ENCODE data around the gene NLGN3. TPM values are rescaled to one million over a fixed set of nuclear protein-coding genes. Genes with fewer than 3 reads are reported as not detected.
A peak's percentile ranks its signal among the peaks of the same experiment; 100 is the strongest.

Gene NLGN3
- polyA plus RNA-seq, 1 experiment: 0.42 TPM

GRCh38 chrX:71181558-71181909, 36.9 kb downstream of the NLGN3 start:
- TF ChIP-seq CTCF (IDR thresholded peaks at IDR 0.05; ENCODE audit: low read depth, low read length): no peak
- Histone ChIP-seq H3K9me3 (ENCODE audit: control insufficient read depth, insufficient read depth, low read length) (no peaks in the 10 kb centered on the region), H3K27ac (ENCODE audit: low read depth, low read length) (peak overlapping the region; percentile 52), H3K4me3 (ENCODE audit: low read depth, low read length) (peak overlapping the region; percentile 55), H3K27me3 (ENCODE audit: control insufficient read depth, insufficient read depth, low read length) (no peaks in the 10 kb centered on the region)
- ChIA-PET POLR2A (interaction anchor here (1.3 to 1.6 kb wide), 2 partner anchors 73 to 102 kb away, joined by 4 to 7 read pairs; partner anchors contain the start of genes NONO and ZMYM3), CTCF (interaction anchor here (1.0 to 4.0 kb wide), 3 partner anchors 183 to 211 kb away, joined by 3 to 28 read pairs (median 8); no protein-coding TSS in a partner anchor)
- DNase-seq (ENCODE audit: low read depth, low spot score): no peak

- TF ChIP-seq CTCF (IDR thresholded peaks at IDR 0.05; ENCODE audit: low read depth, low read length): no peak
- POLR2A ChIA-PET: interaction anchor here (0.7 to 1.6 kb wide), 6 partner anchors 64 to 1087 kb away, joined by 3 to 7 read pairs (median 4); partner anchors contain the start of genes ITGB1BP2, MED12, NONO and ZMYM3
- no peaks in the 10 kb centered on the region for H3K27me3 ChIP-seq (ENCODE audit: control insufficient read depth, insufficient read depth, low read length)
Observed at GRCh38 chrX:71181910-71182799, 37.5 kb downstream of the NLGN3 start.

GRCh38 chrX:71182871-71183270, 38.2 kb downstream of the NLGN3 start:
- no peak for TF ChIP-seq CTCF (IDR thresholded peaks at IDR 0.05; ENCODE audit: low read depth, low read length)
- Histone ChIP-seq H3K27ac (ENCODE audit: low read depth, low read length) (no peak overlapping the region), H3K27me3 (ENCODE audit: control insufficient read depth, insufficient read depth, low read length) (no peaks in the 10 kb centered on the region), H3K9me3 (ENCODE audit: control insufficient read depth, insufficient read depth, low read length) (no peaks in the 10 kb centered on the region), H3K4me3 (ENCODE audit: low read depth, low read length) (no peak overlapping the region)
- no peak for DNase-seq (ENCODE audit: low read depth, low spot score)
- POLR2A ChIA-PET: interaction anchor here (0.7 to 1.6 kb wide), 5 partner anchors 65 to 1086 kb away, joined by 3 to 7 read pairs (median 4); partner anchors contain the start of genes MED12, NONO and ZMYM3
- CTCF ChIA-PET: interaction anchor here (1.0 to 1.5 kb wide), 3 partner anchors 166 to 414 kb away, joined by 3 to 8 read pairs (median 4); no protein-coding TSS in a partner anchor

More at GRCh38 chrX:71181910-71182799, 37.5 kb downstream of the NLGN3 start:
- peak; percentile 87 for DNase-seq (ENCODE audit: low read depth, low spot score)
- no peaks in the 10 kb centered on the region for H3K9me3 ChIP-seq (ENCODE audit: control insufficient read depth, insufficient read depth, low read length)
- peak overlapping the region; percentile 52 for H3K27ac ChIP-seq (ENCODE audit: low read depth, low read length)
- peak overlapping the region; percentile 55 for H3K4me3 ChIP-seq (ENCODE audit: low read depth, low read length)
- CTCF ChIA-PET: interaction anchor here (1.0 to 1.5 kb wide), 4 partner anchors 167 to 413 kb away, joined by 3 to 8 read pairs (median 4); no protein-coding TSS in a partner anchor

GRCh38 chrX:71183341-71183740, 38.7 kb downstream of the NLGN3 start:
- H3K27ac ChIP-seq (ENCODE audit: low read depth, low read length): no peak overlapping the region
- H3K4me3 ChIP-seq (ENCODE audit: low read depth, low read length): no peak overlapping the region
- no peak for DNase-seq (ENCODE audit: low read depth, low spot score)
- no peaks in the 10 kb centered on the region for H3K27me3 ChIP-seq (ENCODE audit: control insufficient read depth, insufficient read depth, low read length)
- H3K9me3 ChIP-seq (ENCODE audit: control insufficient read depth, insufficient read depth, low read length): no peaks in the 10 kb centered on the region
- TF ChIP-seq CTCF (IDR thresholded peaks at IDR 0.05; ENCODE audit: low read depth, low read length): no peak
- ChIA-PET CTCF (interaction anchor here (1.0 to 1.4 kb wide), 2 partner anchors 165 to 414 kb away, joined by 3 to 4 read pairs; no protein-coding TSS in a partner anchor), POLR2A (no interaction called here)

- Histone ChIP-seq H3K9me3 (ENCODE audit: control insufficient read depth, insufficient read depth, low read length) (no peaks in the 10 kb centered on the region), H3K27ac (ENCODE audit: low read depth, low read length) (no peak overlapping the region), H3K4me3 (ENCODE audit: low read depth, low read length) (no peak overlapping the region), H3K27me3 (ENCODE audit: control insufficient read depth, insufficient read depth, low read length) (no peaks in the 10 kb centered on the region)
- DNase-seq (ENCODE audit: low read depth, low spot score): no peak
- ChIA-PET POLR2A (no interaction called here), CTCF (no interaction called here)
- TF ChIP-seq CTCF (IDR thresholded peaks at IDR 0.05; ENCODE audit: low read depth, low read length): no peak
Observed at GRCh38 chrX:71184092-71184491, 39.5 kb downstream of the NLGN3 start.

All from AG04450 (cell line).